Epithelial cell of proximal tubule (primary cell): ENCODE measurements around the gene TRIM29. TPM values are rescaled to one million over a fixed set of nuclear protein-coding genes. Genes with fewer than 3 reads are reported as not detected.

Source experiments
- DNase-seq: peaks from one replicate; pipeline ENCODE4 v3.0.0-alpha.2; 2011; ENCODE audit warnings: low read depth
- H3K4me3 ChIP-seq: 2 replicates; pipeline ENCODE4 v1.5.1; 2011; ENCODE audit warnings: low read depth, mild to moderate bottlenecking, low read length
- CTCF ChIP-seq: conservative IDR thresholded peaks from 2 replicates; pipeline ENCODE4 v1.5.1; 2012; ENCODE audit warnings: low read depth, mild to moderate bottlenecking, low read length
- total RNA-seq: library from RNA; depleted of rRNA; stranded (reverse); fragments of >200 nt; gene quantifications from 2 replicates; pipeline ENCODE4 v1.2.3, GENCODE V29; 2015

The TRIM29 gene
- total RNA-seq, 1 donor from 2014 or later: not detected

DNA sequence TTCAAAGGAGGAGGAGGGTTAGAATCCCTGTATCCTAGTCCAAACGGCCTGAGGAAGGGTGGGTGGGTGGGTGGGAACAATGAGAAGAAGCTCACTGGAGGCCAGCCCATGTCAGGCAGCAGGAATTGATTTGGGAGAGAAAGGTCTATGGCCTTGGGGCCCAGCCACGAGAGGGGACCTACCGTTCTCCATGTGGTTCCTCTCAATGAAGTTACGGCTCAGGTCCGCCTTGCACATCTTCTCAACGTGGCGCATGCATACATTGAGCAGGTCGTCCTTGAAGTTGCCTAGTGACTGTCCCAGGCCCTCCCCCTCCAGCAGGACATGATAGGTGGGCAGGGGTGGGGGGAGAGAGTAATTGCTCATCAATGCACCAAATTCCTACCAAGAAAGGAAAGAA, 12.4 kb downstream of the TRIM29 start:
- TF ChIP-seq CTCF: no peak
- no peak overlapping the region for H3K4me3 ChIP-seq
- no peak for DNase-seq

DNA sequence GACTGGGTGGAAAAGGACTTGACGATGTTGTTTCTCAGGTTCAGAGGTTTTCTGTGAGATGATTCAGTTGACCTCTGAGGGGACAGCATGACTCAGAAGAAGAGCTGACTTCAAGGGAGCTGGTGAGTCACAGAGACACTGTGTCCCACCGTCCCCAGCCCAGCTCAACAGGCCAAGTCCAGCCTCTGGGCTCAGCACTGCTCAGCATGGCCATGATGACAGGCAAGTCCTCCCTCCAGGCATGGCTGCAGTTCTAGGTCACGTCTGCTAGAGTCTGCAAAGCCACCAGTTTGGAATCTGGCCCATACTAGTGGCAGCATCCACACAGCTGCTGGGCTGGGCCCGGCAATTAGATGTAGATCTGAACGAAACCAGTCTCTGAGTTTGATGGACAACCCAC, 12.9 kb downstream of the TRIM29 start:
- TF ChIP-seq CTCF: no peak
- no peak for DNase-seq
- H3K4me3 ChIP-seq: no peak overlapping the region

- H3K4me3 ChIP-seq: no peak overlapping the region
- no peak for DNase-seq
- TF ChIP-seq CTCF: no peak
Measured at GRCh38 chr11:120124355-120124754, 13.6 kb downstream of the TRIM29 start.

- H3K4me3 ChIP-seq: no peak overlapping the region
- DNase-seq: no peak
- TF ChIP-seq CTCF: no peak
Measured at GRCh38 chr11:120123946-120124345, 14.0 kb downstream of the TRIM29 start.

- DNase-seq: no peak
- TF ChIP-seq CTCF: no peak
- no peak overlapping the region for H3K4me3 ChIP-seq
Measured at GRCh38 chr11:120122924-120123683, 14.8 kb downstream of the TRIM29 start.

- no peak for TF ChIP-seq CTCF
- no peak for DNase-seq
- no peak overlapping the region for H3K4me3 ChIP-seq
Measured at GRCh38 chr11:120121914-120122473, 15.9 kb downstream of the TRIM29 start.

DNA sequence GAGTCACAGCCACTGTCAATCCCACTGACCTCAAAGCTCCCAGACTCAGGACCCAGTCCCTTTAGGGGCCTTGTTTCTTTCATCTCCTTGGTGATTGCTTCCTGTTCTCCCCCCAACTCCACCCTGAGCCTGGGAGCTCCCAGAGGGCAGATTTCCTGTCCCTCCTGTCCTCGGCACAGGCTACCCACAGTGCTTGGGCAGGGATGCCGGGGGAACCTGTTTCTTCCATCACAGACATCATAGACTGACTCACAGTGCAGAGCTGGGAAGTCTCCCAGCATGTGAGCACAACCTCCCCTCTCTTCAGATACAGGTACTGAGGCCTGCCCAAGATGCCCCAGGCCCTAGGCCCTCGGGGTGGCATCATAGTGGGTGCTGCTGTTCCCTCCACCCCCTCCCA, 16.6 kb downstream of the TRIM29 start:
- no peak overlapping the region for H3K4me3 ChIP-seq
- TF ChIP-seq CTCF: no peak
- no peak for DNase-seq
